HCT116 (cell line): ENCODE measurements around the gene TMC6. TPM values are rescaled to one million over a fixed set of nuclear protein-coding genes. Genes with fewer than 3 reads are reported as not detected.

Experiments
- ATAC-seq: fragments of 200-7000 bp; cut with Tn5 transposase; 2 replicates; pipeline ENCODE4 v1.9.1; 2020; ENCODE audit warnings: mild to moderate bottlenecking, moderate library complexity
- BruUV-seq: library from RNA; stranded (reverse); fragments of 400-500 nt; replicated peaks from 2 replicates; lab custom pipeline; 2021; lab: Mats Ljungman, UMichigan
- CTCF ChIA-PET: fragments of 300-600 bp; sonication (Branson Sonifier 250); formaldehyde crosslinking; loops from one replicate; lab custom pipeline; 2021; ENCODE audit warnings: antibody characterized with exemption; lab: Charles Lee
- POLR2A ChIA-PET: fragments of 300-600, 350-600 bp; sonication (Branson Sonifier 250); formaldehyde crosslinking; loops from one replicate; lab custom pipeline; 2021; ENCODE audit warnings: antibody characterized with exemption; lab: Charles Lee
- RAD21 ChIA-PET, 2 experiments: fragments of 300-600 bp; sonication (Branson Sonifier 250); formaldehyde crosslinking; loops; one replicate each; lab custom pipeline; 2023; ENCODE audit warnings: low total read pairs in 2 of 2; ENCODE audit not compliant: uncharacterized antibody in 2 of 2, unreplicated experiment in 2 of 2, low non-redundant PET in 1 of 2; lab: Charles Lee
- DNase-seq: peaks from one replicate; pipeline ENCODE4 v3.0.0-alpha.2; 2010; ENCODE audit warnings: low read depth, low spot score
- H2AFZ ChIP-seq: fragments of 200-600 bp; shearing (Covaris generic), sonication (generic); 2 replicates; pipeline ENCODE4 v1.6.1; 2017; ENCODE audit warnings: low read depth, mixed run types, mixed read lengths, antibody characterized with exemption, low read length; ENCODE audit not compliant: poor library complexity, severe bottlenecking
- H3K27ac ChIP-seq: 2 replicates; pipeline ENCODE4 v1.5.1; 2012; ENCODE audit warnings: low read depth, low read length
- H3K27me3 ChIP-seq: fragments of 200-600 bp; sonication (generic); 2 replicates; pipeline ENCODE4 v1.6.1; 2016; ENCODE audit warnings: mixed run types, low read length, mixed read lengths; ENCODE audit not compliant: insufficient read depth
- H3K36me3 ChIP-seq, 2 experiments: fragments of 200-500 bp in 1 of 2; fragments of 200-600 bp in 1 of 2; sonication (Bioruptor generic) in 1 of 2; sonication (generic) in 1 of 2; 2 replicates each; pipeline versions ENCODE4 v1.5.1 to v1.6.1; 2014 to 2016; ENCODE audit warnings: low read length in 2 of 2, inconsistent platforms in 1 of 2, mixed read lengths in 1 of 2, mixed run types in 1 of 2; ENCODE audit not compliant: insufficient read depth in 2 of 2, control insufficient read depth in 1 of 2
- H3K4me1 ChIP-seq, 2 experiments: fragments of 200-600 bp in 1 of 2; sonication (generic) in 1 of 2; 2 replicates each; pipeline versions ENCODE4 v1.5.1 to v1.6.1; 2012 to 2017; ENCODE audit warnings: low read length in 2 of 2, inconsistent platforms in 1 of 2, mild to moderate bottlenecking in 1 of 2, mixed read lengths in 1 of 2, mixed run types in 1 of 2, moderate library complexity in 1 of 2; ENCODE audit not compliant: insufficient read depth in 2 of 2, control insufficient read depth in 1 of 2
- H3K4me2 ChIP-seq: fragments of 200-600 bp; sonication (generic); 2 replicates; pipeline ENCODE4 v1.6.1; 2017; ENCODE audit warnings: mixed run types, low read length, mixed read lengths
- H3K4me3 ChIP-seq, 2 experiments: fragments of 200-600 bp in 1 of 2; sonication (generic) in 1 of 2; replicated peaks in 1 of 2; 2 replicates each; pipeline ENCODE4 v1.5.1; 2011 to 2016; ENCODE audit warnings: low read length in 2 of 2, control low read depth in 1 of 2, low read depth in 1 of 2, mild to moderate bottlenecking in 1 of 2, mixed read lengths in 1 of 2, mixed run types in 1 of 2
- H3K79me2 ChIP-seq: fragments of 200-600 bp; sonication (generic); 2 replicates; pipeline ENCODE4 v1.6.1; 2017; ENCODE audit warnings: mild to moderate bottlenecking, mixed run types, low read length, moderate library complexity, mixed read lengths; ENCODE audit not compliant: insufficient read depth
- H3K9ac ChIP-seq: fragments of 200-600 bp; sonication (generic); 2 replicates; pipeline ENCODE4 v1.6.1; 2016; ENCODE audit warnings: low read length, mixed read lengths
- H3K9me2 ChIP-seq: fragments of 200-600 bp; sonication (generic), shearing (Covaris generic); 2 replicates; pipeline ENCODE4 v1.6.1; 2017; ENCODE audit warnings: mixed run types, mild to moderate bottlenecking, moderate library complexity; ENCODE audit not compliant: insufficient read depth
- H3K9me3 ChIP-seq, 2 experiments: fragments of 200-500 bp in 1 of 2; fragments of 200-600 bp in 1 of 2; sonication (Bioruptor generic) in 1 of 2; sonication (generic) in 1 of 2; 2 replicates each; pipeline ENCODE4 v1.6.1; 2014 to 2017; ENCODE audit warnings: low read length in 2 of 2, mixed read lengths in 2 of 2, inconsistent platforms in 1 of 2, low read depth in 1 of 2, mild to moderate bottlenecking in 1 of 2, mixed run types in 1 of 2, moderate library complexity in 1 of 2; ENCODE audit not compliant: control insufficient read depth in 1 of 2, insufficient read depth in 1 of 2
- H4K20me1 ChIP-seq: fragments of 200-600 bp; sonication (generic), shearing (Covaris generic); 2 replicates; pipeline ENCODE4 v1.6.1; 2017; ENCODE audit warnings: mixed run types, mild to moderate bottlenecking, moderate library complexity; ENCODE audit not compliant: insufficient read depth
- EZH2 ChIP-seq: fragments of 200-600 bp; sonication (generic); IDR thresholded peaks from 2 replicates; pipeline ENCODE4 v1.6.1; 2017; ENCODE audit warnings: antibody characterized with exemption, mixed run types
- EZH2phosphoT487 ChIP-seq: fragments of 200-600 bp; IDR thresholded peaks from 2 replicates; pipeline ENCODE4 v1.6.1; 2018; ENCODE audit warnings: antibody characterized with exemption, borderline replicate concordance
- JUND ChIP-seq: IDR thresholded peaks from 2 replicates; pipeline ENCODE4 v1.6.1; 2012
- POLR2A ChIP-seq: IDR thresholded peaks from 2 replicates; pipeline ENCODE4 v1.7.0; 2011; ENCODE audit warnings: borderline replicate concordance; ENCODE audit not compliant: insufficient read depth, insufficient read length; ENCODE audit errors: extremely low read depth
- RAD21 ChIP-seq: IDR thresholded peaks from 2 replicates; pipeline ENCODE4 v1.6.1; 2012; ENCODE audit warnings: low read depth, mild to moderate bottlenecking
- ZNF274 ChIP-seq: fragments of 200-500 bp; sonication (Bioruptor generic); IDR thresholded peaks from 2 replicates; pipeline ENCODE4 v1.6.1; 2014; ENCODE audit warnings: mild to moderate bottlenecking, low read depth, low read length, inconsistent platforms
- intact Hi-C: fragments of 100-400 bp; cut with micrococcal nuclease; formaldehyde crosslinking; loops from 2 replicates; pipeline ENCODE4 v1.10.0; 2022
- total RNA-seq: library from RNA; stranded (reverse); gene quantifications from one replicate; pipeline ENCODE4 v1.2.1, GENCODE V29; 2021; ENCODE audit not compliant: unreplicated experiment
- TF ChIP-seq, protein P1 (sequence below): IDR thresholded peaks from 2 replicates; pipeline ENCODE4 v1.6.1; 2012; ENCODE audit warnings: low read depth

The TMC6 gene
- total RNA-seq, 1 experiment from 2014 or later: 142 TPM

DNA sequence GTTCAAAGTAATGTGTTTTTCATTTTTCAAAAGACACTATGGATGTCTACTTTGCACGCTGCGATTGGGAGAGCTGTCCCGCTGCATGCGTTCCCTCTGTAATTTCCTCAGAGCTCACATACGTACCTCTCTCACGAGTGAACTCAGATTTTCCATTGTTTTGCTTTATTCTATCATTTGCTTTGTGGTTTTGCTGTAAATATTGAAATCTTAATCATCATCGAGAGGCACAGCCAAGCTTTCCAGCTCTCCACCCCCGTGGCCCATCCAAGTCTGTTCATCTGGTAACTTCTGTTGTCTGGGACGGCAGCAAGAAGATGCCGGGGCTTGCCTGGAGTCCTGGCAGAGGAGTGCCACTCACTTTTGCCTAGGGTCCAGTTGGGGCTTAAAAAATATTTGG is 21.1 kb downstream of the TMC6 start:
- Histone ChIP-seq H3K4me1 (no peaks in the 10 kb centered on the region), H3K27ac (no peak overlapping the region), H3K9ac (no peak overlapping the region), H3K4me2 (no peak overlapping the region), H3K9me2 (no peaks in the 10 kb centered on the region), H3K9me3 (no peaks in the 10 kb centered on the region), H2AFZ (no peak overlapping the region), H3K27me3 (no peaks in the 10 kb centered on the region), H4K20me1 (no peaks in the 10 kb centered on the region), H3K36me3 (peaks cover 0 to 7% of the 10 kb centered on the region in 2 experiments; a peak in 1 of 4 replicates), H3K79me2 (no peaks in the 10 kb centered on the region), H3K4me3 (no peak overlapping the region)
- no TSS peak for BruUV-seq
- POLR2A ChIA-PET: no interaction called here
- ATAC-seq (no peak), DNase-seq (no peak)
- intact Hi-C loops: no loop called here
- RAD21 ChIA-PET: no interaction called here
- no peak for TF ChIP-seq POLR2A
- TF ChIP-seq RAD21: no peak
- TF ChIP-seq ZNF274: no peak
- TF ChIP-seq JUND: no peak
- no peak for TF ChIP-seq EZH2
- TF ChIP-seq EZH2phosphoT487: no peak
- TF ChIP-seq, protein P1, sequence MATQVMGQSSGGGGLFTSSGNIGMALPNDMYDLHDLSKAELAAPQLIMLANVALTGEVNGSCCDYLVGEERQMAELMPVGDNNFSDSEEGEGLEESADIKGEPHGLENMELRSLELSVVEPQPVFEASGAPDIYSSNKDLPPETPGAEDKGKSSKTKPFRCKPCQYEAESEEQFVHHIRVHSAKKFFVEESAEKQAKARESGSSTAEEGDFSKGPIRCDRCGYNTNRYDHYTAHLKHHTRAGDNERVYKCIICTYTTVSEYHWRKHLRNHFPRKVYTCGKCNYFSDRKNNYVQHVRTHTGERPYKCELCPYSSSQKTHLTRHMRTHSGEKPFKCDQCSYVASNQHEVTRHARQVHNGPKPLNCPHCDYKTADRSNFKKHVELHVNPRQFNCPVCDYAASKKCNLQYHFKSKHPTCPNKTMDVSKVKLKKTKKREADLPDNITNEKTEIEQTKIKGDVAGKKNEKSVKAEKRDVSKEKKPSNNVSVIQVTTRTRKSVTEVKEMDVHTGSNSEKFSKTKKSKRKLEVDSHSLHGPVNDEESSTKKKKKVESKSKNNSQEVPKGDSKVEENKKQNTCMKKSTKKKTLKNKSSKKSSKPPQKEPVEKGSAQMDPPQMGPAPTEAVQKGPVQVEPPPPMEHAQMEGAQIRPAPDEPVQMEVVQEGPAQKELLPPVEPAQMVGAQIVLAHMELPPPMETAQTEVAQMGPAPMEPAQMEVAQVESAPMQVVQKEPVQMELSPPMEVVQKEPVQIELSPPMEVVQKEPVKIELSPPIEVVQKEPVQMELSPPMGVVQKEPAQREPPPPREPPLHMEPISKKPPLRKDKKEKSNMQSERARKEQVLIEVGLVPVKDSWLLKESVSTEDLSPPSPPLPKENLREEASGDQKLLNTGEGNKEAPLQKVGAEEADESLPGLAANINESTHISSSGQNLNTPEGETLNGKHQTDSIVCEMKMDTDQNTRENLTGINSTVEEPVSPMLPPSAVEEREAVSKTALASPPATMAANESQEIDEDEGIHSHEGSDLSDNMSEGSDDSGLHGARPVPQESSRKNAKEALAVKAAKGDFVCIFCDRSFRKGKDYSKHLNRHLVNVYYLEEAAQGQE: no peak
- CTCF ChIA-PET: no interaction called here
